K562 (cell line): ENCODE results near the gene HIPK2. TPM values are rescaled to one million over a fixed set of nuclear protein-coding genes. Genes with fewer than 3 reads are reported as not detected.

Experiments
- ATAC-seq: fragments of 200-7000 bp; cut with Tn5 transposase; 3 replicates; pipeline ENCODE4 v1.9.1; 2020; ENCODE audit warnings: moderate library complexity
- BruUV-seq: library from RNA; stranded (reverse); fragments of 400-500 nt; replicated peaks from 2 replicates; lab custom pipeline; 2021; lab: Mats Ljungman, UMichigan
- CTCF ChIA-PET: fragments of 300-600 bp; formaldehyde crosslinking; extraction: SDS; loops from one replicate; lab custom pipeline; 2021; ENCODE audit warnings: low intra/inter-chr PET ratio; lab: Yijun Ruan, JAX
- POLR2A ChIA-PET: fragments of 300-600, 350-650 bp; sonication (Branson Sonifier 250); formaldehyde crosslinking; extraction: SDS; loops from one replicate; lab custom pipeline; 2021; ENCODE audit warnings: antibody characterized with exemption, inconsistent platforms; lab: Yijun Ruan, JAX
- DNase-seq, 4 experiments: peaks; one replicate each; pipeline versions ENCODE4 v3.0.0 to v3.0.0-alpha.2; 2011 to 2018; ENCODE audit warnings: low spot score in 3 of 4, mixed read lengths in 3 of 4; ENCODE audit errors: extremely low read depth in 1 of 4
- FAIRE-seq: peaks from 2 replicates; lab custom pipeline; 2011; peaks lifted over from hg19 to GRCh38; lab: Jason Lieb, UNC
- H2AFZ ChIP-seq: 2 replicates; pipeline ENCODE4 v1.6.0; 2011; ENCODE audit warnings: low read depth, low read length, control low read depth, inconsistent platforms
- H3K27ac ChIP-seq: fragments of 200-600 bp; 3 replicates; pipeline ENCODE4 v1.8.0; 2011; ENCODE audit warnings: low read depth, mild to moderate bottlenecking, control low read depth, inconsistent platforms, low read length, moderate library complexity, mixed read lengths; ENCODE audit errors: extremely low read depth
- H3K27me3 ChIP-seq, 2 experiments: fragments of 300-600 bp in 1 of 2; 2 replicates in 1 of 2; 3 replicates in 1 of 2; pipeline versions ENCODE4 v1.6.0 to v1.8.0; 2011; ENCODE audit warnings: inconsistent platforms in 2 of 2, low read length in 2 of 2, mild to moderate bottlenecking in 1 of 2, mixed read lengths in 1 of 2, moderate library complexity in 1 of 2; ENCODE audit not compliant: control insufficient read depth in 2 of 2, insufficient read depth in 2 of 2
- H3K36me3 ChIP-seq: fragments of 300-600 bp; 3 replicates; pipeline ENCODE4 v1.8.0; 2011; ENCODE audit warnings: mild to moderate bottlenecking, low read length, inconsistent platforms; ENCODE audit not compliant: control insufficient read depth, insufficient read depth
- H3K4me1 ChIP-seq, 2 experiments: fragments of 200-600 bp in 1 of 2; replicated peaks in 1 of 2; 2 replicates in 1 of 2; 3 replicates in 1 of 2; pipeline versions ENCODE4 v1.5.1 to v1.8.0; 2011; ENCODE audit warnings: inconsistent platforms in 2 of 2, low read length in 2 of 2, mild to moderate bottlenecking in 1 of 2, mixed read lengths in 1 of 2, moderate library complexity in 1 of 2; ENCODE audit not compliant: control insufficient read depth in 2 of 2, insufficient read depth in 2 of 2
- H3K4me2 ChIP-seq: 2 replicates; pipeline ENCODE4 v1.6.1; 2011; ENCODE audit warnings: low read length, control low read depth, inconsistent platforms, mixed read lengths; ENCODE audit not compliant: insufficient read depth
- H3K4me3 ChIP-seq: fragments of 200-600 bp; sonication (generic), shearing (Covaris generic); 2 replicates; pipeline ENCODE4 v1.5.1; 2016; ENCODE audit warnings: control low read depth, inconsistent platforms
- H3K79me2 ChIP-seq: fragments of 200-600 bp; 3 replicates; pipeline ENCODE4 v1.8.0; 2011; ENCODE audit warnings: low read length, inconsistent platforms; ENCODE audit not compliant: control insufficient read depth, insufficient read depth
- H3K9ac ChIP-seq, 2 experiments: 2 replicates each; pipeline versions ENCODE4 v1.6.0 to v1.6.1; 2011; ENCODE audit warnings: low read depth in 2 of 2, low read length in 2 of 2, control low read depth in 1 of 2, inconsistent platforms in 1 of 2, mild to moderate bottlenecking in 1 of 2, mixed read lengths in 1 of 2; ENCODE audit not compliant: insufficient read depth in 1 of 2
- H3K9me1 ChIP-seq: one replicate; pipeline ENCODE4 v1.6.0; 2011; ENCODE audit warnings: inconsistent platforms, mild to moderate bottlenecking, low read length, moderate library complexity; ENCODE audit not compliant: control insufficient read depth, insufficient read depth
- H3K9me3 ChIP-seq: replicated peaks from 2 replicates; pipeline ENCODE4 v1.5.1; 2011; ENCODE audit warnings: low read depth, low read length, inconsistent platforms; ENCODE audit not compliant: control insufficient read depth, insufficient read depth
- H4K20me1 ChIP-seq: replicated peaks from 2 replicates; pipeline ENCODE4 v1.6.1; 2011; ENCODE audit warnings: low read length, inconsistent platforms, mixed read lengths; ENCODE audit not compliant: control insufficient read depth, insufficient read depth
- FUS ChIP-seq: fragments of 200-400 bp; formaldehyde crosslinking; optimal IDR thresholded peaks from 2 replicates; pipeline ENCODE3; 2017; ENCODE audit warnings: low read depth, low read length
- HEY1 ChIP-seq: fragments of 250-450 bp; sonication (Bioruptor Pico); IDR thresholded peaks from 2 replicates; pipeline ENCODE4 v1.5.0; 2020; ENCODE audit warnings: mild to moderate bottlenecking, moderate library complexity, borderline replicate concordance
- NCOA4 ChIP-seq: fragments of 450-650 bp; IDR thresholded peaks from 2 replicates; pipeline ENCODE4 v1.6.1; 2018; ENCODE audit warnings: mild to moderate bottlenecking; ENCODE audit not compliant: partially characterized antibody
- POLR2AphosphoS2 ChIP-seq: IDR thresholded peaks from 2 replicates; pipeline ENCODE4 v1.6.1; 2012; ENCODE audit warnings: low read length, improper control_type of control experiment
- SIN3A ChIP-seq, 2 experiments: fragments of 150-350 bp in 1 of 2; IDR thresholded peaks; 2 replicates each; pipeline ENCODE4 v1.6.1; 2011 to 2016; ENCODE audit warnings: borderline replicate concordance in 2 of 2, low read depth in 2 of 2, low read length in 2 of 2, mild to moderate bottlenecking in 2 of 2, moderate library complexity in 2 of 2; ENCODE audit not compliant: control insufficient read depth in 1 of 2
- STAT5B ChIP-seq: fragments of 250-450 bp; sonication (Bioruptor Pico); IDR thresholded peaks from 2 replicates; pipeline ENCODE4 v1.8.0; 2021; ENCODE audit warnings: mild to moderate bottlenecking, inconsistent platforms
- ZNF146 ChIP-seq: IDR thresholded peaks from one replicate; pipeline ENCODE4 v1.6.1; 2018; ENCODE audit warnings: missing compliant biosample characterization; ENCODE audit not compliant: unreplicated experiment
- ZNF778 ChIP-seq: fragments of 450-650 bp; formaldehyde crosslinking; IDR thresholded peaks from 2 replicates; pipeline ENCODE4 v1.4.0; 2020; ENCODE audit warnings: mild to moderate bottlenecking, moderate library complexity
- ZSCAN29 ChIP-seq: fragments of 450-650 bp; IDR thresholded peaks from 2 replicates; pipeline ENCODE4 v1.6.1; 2017
- WGBS: fragments of 100-300 bp; shearing (Covaris generic); methylation state at CpG from one replicate; pipeline ENCODE4 v1.1.6; 2016; ENCODE audit warnings: low coverage, mixed read lengths; ENCODE audit not compliant: insufficient coverage; ENCODE audit errors: missing lambda C conversion rate; 5-methylcytosine and 5-hydroxymethylcytosine counted together
- in situ Hi-C: fragments of 300-500 bp; cut with MboI; formaldehyde crosslinking; loops from 4 replicates; pipeline ENCODE4 v1.15.0; 2018; ENCODE audit warnings: inconsistent platforms, mixed read lengths
- intact Hi-C: fragments of 100-400 bp; cut with micrococcal nuclease; formaldehyde crosslinking; loops from 2 replicates; pipeline ENCODE4 v1.14.2; 2022
- polyA plus RNA-seq, 8 experiments: library from polyadenylated mRNA; depleted of rRNA in 4 of 8; stranded (reverse) in 5 of 8; unstranded in 3 of 8; fragments of >200 nt; fragmentation: Nextera tagmentation in 2 of 8; fragmentation: Illumina TruSeq in 1 of 8; extraction: Ambion mirVana in 2 of 8; extraction: Trizol in 1 of 8; gene quantifications; 2 replicates each; pipeline versions ENCODE4 v1.2.1 to v1.2.3, GENCODE V29; 2011 to 2014; ENCODE audit warnings: inconsistent platforms in 1 of 8, missing spikeins in 1 of 8
- total RNA-seq, 7 experiments: library from RNA; depleted of rRNA in 6 of 7; stranded (reverse); fragments of >200 nt in 6 of 7; fragmentation: Illumina TruSeq in 2 of 7; extraction: Trizol in 2 of 7; gene quantifications; 2 replicates each; pipeline versions ENCODE4 v1.2.1 to v1.2.3, GENCODE V29; 2011 to 2021; ENCODE audit warnings: low replicate concordance in 1 of 7

The HIPK2 gene
- total and polyA plus RNA-seq, 9 of the 15 experiments (the other 6 are each of a cell fraction or from before 2014, with no cell fraction given), result 0.69 to 19.8 (median 5.1) TPM

DNA sequence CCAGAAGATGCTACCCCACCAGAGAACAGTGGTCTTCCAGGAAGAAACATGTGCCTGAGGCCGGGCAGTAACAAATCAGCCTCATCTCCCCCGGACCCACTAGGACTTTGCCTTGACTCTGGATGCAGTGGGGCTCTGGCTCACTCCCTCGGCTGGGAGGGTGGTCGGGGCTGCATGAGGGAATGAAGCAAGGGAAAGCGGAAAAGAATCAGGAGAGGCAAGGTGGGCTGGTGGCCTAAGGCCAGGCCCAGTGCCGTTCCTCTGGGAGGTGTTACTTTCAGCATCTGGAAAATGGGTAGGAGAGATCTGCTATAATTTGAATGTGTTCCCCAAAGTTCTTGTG lies 202.5 kb downstream of the HIPK2 start:
- H3K27me3 ChIP-seq, result no peaks in the 10 kb centered on the region
- no peak overlapping the region for H3K4me3 ChIP-seq
- H2AFZ ChIP-seq, result no peak overlapping the region
- FAIRE-seq, result no peak
- H3K27ac ChIP-seq, result no peak overlapping the region
- in situ Hi-C loops, result no loop called here
- BruUV-seq, result no TSS peak
- H3K79me2 ChIP-seq, result no peaks in the 10 kb centered on the region
- TF ChIP-seq HEY1 (CRISPR knock-in tag) (no peak), FUS (no peak), POLR2AphosphoS2 (no peak), SIN3A (IDR thresholded peaks at IDR 0.05; ENCODE audit: borderline replicate concordance in 2 of 2, control insufficient read depth in 1 of 2, low read depth in 2 of 2, low read length in 2 of 2) (no peak), NCOA4 (no peak), ZNF146 (CRISPR knock-in tag) (no peak), STAT5B (CRISPR knock-in tag) (no peak), ZSCAN29 (no peak), ZNF778 (no peak)
- TF ChIP-seq, all 486 proteins: peak for 0
- CTCF ChIA-PET, result interaction anchor here (0.6 to 1.0 kb wide), 2 partner anchors 45 to 351 kb away, joined by 3 read pairs; no protein-coding TSS in a partner anchor
- Histone ChIP-seq H3K4me1 (peaks cover 0 to 12% of the 10 kb centered on the region in 2 experiments; a peak in 2 of 5 replicates), H3K36me3 (peaks cover 7% of the 10 kb centered on the region; the same call in 1 of the 3 replicates), H3K4me2 (no peak overlapping the region), H3K9me1 (no peaks in the 10 kb centered on the region), H3K9ac (peak overlapping the region in 1 of 2 experiments; percentile 29; a peak in 1 of 4 replicates), H4K20me1 (no peaks in the 10 kb centered on the region), H3K9me3 (no peaks in the 10 kb centered on the region)
- ATAC-seq (no peak), DNase-seq (no peak)
- POLR2A ChIA-PET, result interaction anchor here (0.6 to 1.0 kb wide), 2 partner anchors 10 to 17 kb away, joined by 3 read pairs; no protein-coding TSS in a partner anchor
- 49% methylated on average over 6 of the region's 6 CpGs for WGBS
- intact Hi-C loops, result no loop called here
